Airway epithelial cell (primary cell): ENCODE results near the gene MRGPRG. TPM values are rescaled to one million over a fixed set of nuclear protein-coding genes. Genes with fewer than 3 reads are reported as not detected.

Source experiments
- total RNA-seq: library from RNA; depleted of rRNA; stranded (reverse); fragments of >200 nt; gene quantifications from 2 replicates; pipeline ENCODE4 v1.2.3, GENCODE V29; 2015

The MRGPRG gene, protein sequence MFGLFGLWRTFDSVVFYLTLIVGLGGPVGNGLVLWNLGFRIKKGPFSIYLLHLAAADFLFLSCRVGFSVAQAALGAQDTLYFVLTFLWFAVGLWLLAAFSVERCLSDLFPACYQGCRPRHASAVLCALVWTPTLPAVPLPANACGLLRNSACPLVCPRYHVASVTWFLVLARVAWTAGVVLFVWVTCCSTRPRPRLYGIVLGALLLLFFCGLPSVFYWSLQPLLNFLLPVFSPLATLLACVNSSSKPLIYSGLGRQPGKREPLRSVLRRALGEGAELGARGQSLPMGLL
- not detected in 2 replicates for total RNA-seq

DNA sequence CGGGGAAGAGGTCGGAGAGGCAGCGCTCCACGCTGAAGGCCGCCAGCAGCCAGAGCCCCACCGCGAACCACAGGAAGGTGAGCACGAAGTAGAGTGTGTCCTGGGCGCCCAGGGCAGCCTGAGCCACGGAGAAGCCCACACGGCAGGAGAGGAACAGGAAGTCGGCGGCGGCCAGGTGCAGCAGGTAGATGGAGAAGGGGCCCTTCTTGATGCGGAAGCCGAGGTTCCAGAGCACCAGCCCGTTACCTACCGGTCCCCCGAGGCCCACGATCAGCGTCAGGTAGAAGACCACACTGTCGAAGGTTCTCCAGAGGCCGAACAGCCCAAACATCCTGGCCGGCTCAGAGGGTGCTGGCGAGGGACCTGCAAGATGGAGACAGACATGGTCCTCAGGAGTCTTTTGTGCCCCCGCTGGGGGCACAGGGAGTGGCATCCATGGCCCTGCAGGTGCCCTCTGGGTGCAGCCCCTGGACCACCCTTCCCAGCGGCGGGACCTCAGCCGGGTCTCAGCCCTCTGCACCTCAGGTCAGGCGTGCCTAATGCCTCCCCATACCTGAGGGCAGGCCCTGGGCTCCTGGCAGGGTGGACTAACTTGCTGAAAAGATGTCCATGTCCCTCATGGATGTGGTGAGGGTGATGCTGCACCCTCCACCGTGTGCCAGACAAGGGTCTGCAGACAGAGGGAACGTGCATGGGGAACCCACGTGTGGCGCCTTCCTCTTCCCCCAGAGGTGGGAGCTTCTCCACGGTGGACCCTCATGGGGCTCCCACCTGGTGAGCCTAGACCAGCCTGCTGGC lies at the start of gene MRGPRG:
Gene MRGPRG, minus strand, starts transcription at position 331 of the 798 bp plus-strand sequence. Its CDS starts 0 bp downstream, at position 331.

DNA sequence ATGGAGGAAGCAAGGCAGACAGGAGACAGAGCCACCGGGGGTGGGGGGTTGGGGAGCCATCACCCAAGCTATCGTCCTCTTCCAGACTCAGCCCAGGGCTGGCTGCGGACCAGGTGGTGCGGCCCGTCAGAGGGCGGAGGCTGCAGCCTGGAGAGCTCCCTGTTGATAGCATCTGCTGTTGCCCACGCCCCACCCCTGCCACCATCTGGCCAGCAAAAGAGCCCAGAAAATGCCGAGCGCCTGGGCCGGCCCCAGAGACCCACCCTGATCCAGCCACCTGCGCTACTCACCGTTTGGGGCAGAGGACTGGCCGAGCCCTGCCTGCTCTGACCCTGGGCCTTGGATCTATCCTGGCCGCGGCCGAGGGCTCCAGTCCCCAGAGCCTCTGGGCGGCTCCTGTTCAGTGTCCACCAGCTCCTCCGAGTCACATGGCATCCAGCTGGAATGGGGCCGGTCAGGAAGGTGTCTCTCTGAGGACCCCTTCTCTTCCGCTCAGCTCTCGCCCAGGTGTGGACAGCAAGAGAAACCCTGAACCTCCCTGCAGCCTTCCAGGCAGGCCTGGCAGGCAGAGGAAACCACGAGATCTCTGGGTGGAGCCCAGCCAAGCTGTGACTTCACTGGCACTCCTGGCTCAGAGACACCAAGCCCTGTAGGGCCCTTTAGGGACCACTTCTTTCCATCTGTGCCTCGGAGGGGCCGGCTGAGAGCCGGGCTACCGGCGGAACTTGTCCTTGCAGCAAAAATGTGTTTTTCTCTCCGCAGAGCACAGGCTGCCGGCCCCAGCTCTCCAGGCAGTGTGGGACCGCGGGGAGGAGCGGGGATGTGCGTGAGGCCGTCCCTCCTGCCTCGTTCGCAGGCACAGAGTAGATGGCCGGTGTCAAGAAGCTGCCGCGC lies 13.5 kb upstream of the MRGPRG start, which contains the start of gene MRGPRE:
Gene MRGPRE, minus strand, starts transcription at position 567 of the 894 bp plus-strand sequence. CDS start 3,618 bp downstream, outside the sequence.

Other genes starting within 250 kb of the MRGPRG start
- gene NAP1L4, start 226.5 kb downstream of the MRGPRG start, total RNA-seq: 103 and 124 TPM in 2 replicates
- 40.2 and 47.2 TPM in 2 replicates for gene CARS1, start 161.4 kb downstream of the MRGPRG start, total RNA-seq
- 14.6 and 20.1 TPM in 2 replicates for gene OSBPL5, start 53.5 kb downstream of the MRGPRG start, total RNA-seq
- gene MRGPRE, start 13.6 kb upstream of the MRGPRG start, total RNA-seq: not detected in 2 replicates
- gene ZNF195, start 160.3 kb upstream of the MRGPRG start, total RNA-seq: 17.4 and 34.0 TPM in 2 replicates